SU-DHL-6 (cell line): ENCODE data around the gene THOC7.

Experiments
- H2AFZ ChIP-seq: fragments of 200-600 bp; sonication (generic); 2 replicates; pipeline ENCODE4 v1.6.1; 2014; ENCODE audit warnings: low read depth, mild to moderate bottlenecking, moderate library complexity, mixed read lengths, antibody characterized with exemption, low read length; ENCODE audit not compliant: severe bottlenecking
- H3F3A ChIP-seq: fragments of 200-600 bp; shearing (Covaris generic); 2 replicates; pipeline ENCODE4 v1.6.0; 2016; ENCODE audit warnings: antibody characterized with exemption, mild to moderate bottlenecking; ENCODE audit not compliant: insufficient read depth
- H3K27ac ChIP-seq: fragments of 200-600 bp; sonication (generic); 2 replicates; pipeline ENCODE4 v1.5.1; 2016; ENCODE audit warnings: low read depth, mild to moderate bottlenecking, low read length, moderate library complexity, mixed read lengths
- H3K27me3 ChIP-seq: fragments of 200-600 bp; sonication (generic), shearing (Covaris generic); 2 replicates; pipeline ENCODE4 v1.6.0; 2014; ENCODE audit warnings: mild to moderate bottlenecking, low read length
- H3K36me3 ChIP-seq: fragments of 200-600 bp; sonication (generic); 2 replicates; pipeline ENCODE4 v1.6.1; 2014; ENCODE audit warnings: mild to moderate bottlenecking, low read length, mixed read lengths
- H3K4me2 ChIP-seq: fragments of 300-600, 200-600 bp; shearing (Covaris generic), sonication (generic); 2 replicates; pipeline ENCODE4 v1.6.0; 2014; ENCODE audit warnings: low read length, low read depth, mild to moderate bottlenecking; ENCODE audit not compliant: poor library complexity, severe bottlenecking
- H3K4me3 ChIP-seq: fragments of 200-600 bp; sonication (generic); 2 replicates; pipeline ENCODE4 v1.5.1; 2014; ENCODE audit warnings: antibody characterized with exemption, low read length, mild to moderate bottlenecking, mixed read lengths; ENCODE audit not compliant: insufficient read depth, poor library complexity, severe bottlenecking
- H3K79me2 ChIP-seq: fragments of 200-600 bp; sonication (generic); 2 replicates; pipeline ENCODE4 v1.6.1; 2014; ENCODE audit warnings: mild to moderate bottlenecking, low read length, moderate library complexity; ENCODE audit not compliant: insufficient read depth
- H3K9ac ChIP-seq: fragments of 200-600 bp; sonication (generic); 2 replicates; pipeline ENCODE4 v1.7.0; 2014; ENCODE audit warnings: mild to moderate bottlenecking, low read length
- H3K9me2 ChIP-seq: fragments of 200-600 bp; sonication (generic); replicated peaks from 2 replicates; pipeline ENCODE4 v1.6.1; 2014; ENCODE audit warnings: low read length; ENCODE audit not compliant: insufficient read depth
- H3K9me3 ChIP-seq: fragments of 200-600 bp; sonication (generic); 2 replicates; pipeline ENCODE4 v1.6.1; 2014; ENCODE audit warnings: low read length, mixed read lengths; ENCODE audit not compliant: insufficient read depth
- H4K20me1 ChIP-seq: fragments of 200-600 bp; sonication (generic); 2 replicates; pipeline ENCODE4 v1.6.1; 2014; ENCODE audit warnings: low read depth, mild to moderate bottlenecking, antibody characterized with exemption, low read length, moderate library complexity, mixed read lengths
- CTCF ChIP-seq: fragments of 200-600 bp; sonication (generic); IDR thresholded peaks from one replicate; pipeline ENCODE4 v1.5.1; 2017; ENCODE audit warnings: antibody characterized with exemption, mild to moderate bottlenecking, low read length, moderate library complexity; ENCODE audit not compliant: insufficient read depth, poor library complexity, severe bottlenecking
- EZH2phosphoT487 ChIP-seq: fragments of 200-600 bp; sonication (generic), shearing (Covaris generic); conservative IDR thresholded peaks from 2 replicates; pipeline ENCODE4 v1.6.1; 2018; ENCODE audit warnings: mild to moderate bottlenecking, antibody characterized with exemption, low read length, moderate library complexity, mixed read lengths

The THOC7 gene

GRCh38 chr3:63798949-63799348, 64.7 kb downstream of the THOC7 start:
- no peak overlapping the region for H3K9ac ChIP-seq
- H3K4me2 ChIP-seq, result no peak overlapping the region
- no peaks in the 10 kb centered on the region for H3K9me2 ChIP-seq
- no peak overlapping the region for H3K27ac ChIP-seq
- H3K9me3 ChIP-seq, result no peaks in the 10 kb centered on the region
- no peaks in the 10 kb centered on the region for H4K20me1 ChIP-seq
- H3K27me3 ChIP-seq, result no peaks in the 10 kb centered on the region
- H3K36me3 ChIP-seq, result no peaks in the 10 kb centered on the region
- no peak for TF ChIP-seq EZH2phosphoT487
- no peak for TF ChIP-seq CTCF
- no peak overlapping the region for H2AFZ ChIP-seq
- H3F3A ChIP-seq, result no peaks in the 10 kb centered on the region
- H3K79me2 ChIP-seq, result no peaks in the 10 kb centered on the region
- no peak overlapping the region for H3K4me3 ChIP-seq

- Histone ChIP-seq H3K27me3 (no peaks in the 10 kb centered on the region), H3K9me2 (no peaks in the 10 kb centered on the region), H3K9ac (no peak overlapping the region), H3F3A (no peaks in the 10 kb centered on the region), H4K20me1 (no peaks in the 10 kb centered on the region), H3K79me2 (no peaks in the 10 kb centered on the region), H3K27ac (no peak overlapping the region), H3K9me3 (no peaks in the 10 kb centered on the region), H2AFZ (no peak overlapping the region), H3K36me3 (no peaks in the 10 kb centered on the region), H3K4me2 (no peak overlapping the region), H3K4me3 (no peak overlapping the region)
- no peak for TF ChIP-seq EZH2phosphoT487
- no peak for TF ChIP-seq CTCF
Measured at GRCh38 chr3:63798544-63798943, 65.1 kb downstream of the THOC7 start.

- H4K20me1 ChIP-seq, result no peaks in the 10 kb centered on the region
- H3K79me2 ChIP-seq, result no peaks in the 10 kb centered on the region
- no peaks in the 10 kb centered on the region for H3F3A ChIP-seq
- H3K9me3 ChIP-seq, result no peaks in the 10 kb centered on the region
- H3K27me3 ChIP-seq, result no peaks in the 10 kb centered on the region
- H3K9ac ChIP-seq, result no peak overlapping the region
- no peaks in the 10 kb centered on the region for H3K36me3 ChIP-seq
- H3K4me3 ChIP-seq, result no peak overlapping the region
- H3K27ac ChIP-seq, result no peak overlapping the region
- H2AFZ ChIP-seq, result no peak overlapping the region
- no peaks in the 10 kb centered on the region for H3K9me2 ChIP-seq
- no peak overlapping the region for H3K4me2 ChIP-seq
- TF ChIP-seq EZH2phosphoT487, result no peak
- no peak for TF ChIP-seq CTCF
Measured at GRCh38 chr3:63795438-63795837, 68.2 kb downstream of the THOC7 start.

GRCh38 chr3:63791974-63792373, 71.6 kb downstream of the THOC7 start:
- no peak overlapping the region for H3K4me2 ChIP-seq
- no peaks in the 10 kb centered on the region for H3K79me2 ChIP-seq
- no peak overlapping the region for H3K4me3 ChIP-seq

More at GRCh38 chr3:63791974-63792373, 71.6 kb downstream of the THOC7 start:
- Histone ChIP-seq H3K9me2 (no peaks in the 10 kb centered on the region), H3K27ac (no peak overlapping the region), H3F3A (no peaks in the 10 kb centered on the region), H2AFZ (no peak overlapping the region), H3K27me3 (no peaks in the 10 kb centered on the region), H3K9me3 (no peaks in the 10 kb centered on the region), H3K9ac (no peak overlapping the region), H4K20me1 (no peaks in the 10 kb centered on the region), H3K36me3 (no peaks in the 10 kb centered on the region)
- no peak for TF ChIP-seq EZH2phosphoT487
- TF ChIP-seq CTCF, result no peak
